Peyer's patch (tissue), 4 donors: ENCODE data around the gene PTPRA. TPM values are rescaled to one million over a fixed set of nuclear protein-coding genes. Genes with fewer than 3 reads are reported as not detected.

Source experiments
- DNase-seq, 3 donors: peaks; one replicate each; pipeline ENCODE4 v3.0.0-alpha.2; 2017 to 2019
- H3K27ac ChIP-seq, 4 donors: fragments of 200-600 bp; sonication (generic); one replicate each; pipeline ENCODE4 v1.5.1; 2016 to 2019
- H3K27me3 ChIP-seq, 2 donors: fragments of 200-600 bp; sonication (generic); one replicate each; pipeline ENCODE4 v1.5.1; 2019
- H3K36me3 ChIP-seq, 3 donors: fragments of 200-600 bp; sonication (generic); one replicate each; pipeline ENCODE4 v1.5.1; 2016 to 2019
- H3K4me1 ChIP-seq, 4 donors: fragments of 200-600 bp; sonication (generic); one replicate each; pipeline ENCODE4 v1.5.1; 2016 to 2019
- H3K4me3 ChIP-seq, 4 donors: fragments of 200-600 bp; sonication (generic); 1 replicate in 3 of 4; 2 replicates in 1 of 4; pipeline ENCODE4 v1.5.1; 2016 to 2019; ENCODE audit warnings: mild to moderate bottlenecking in 1 of 4
- H3K9me3 ChIP-seq, 4 donors: fragments of 200-600 bp; sonication (generic); one replicate each; pipeline ENCODE4 v1.5.1; 2016 to 2019; ENCODE audit warnings: mild to moderate bottlenecking in 1 of 4
- CTCF ChIP-seq, 6 experiments: fragments of 450-650 bp in 4 of 6; fragments of 200-600 bp in 2 of 6; sonication (generic) in 1 of 6; IDR thresholded peaks; one replicate each; pipeline ENCODE4 v1.5.1; 2017 to 2019; ENCODE audit warnings: antibody characterized with exemption in 6 of 6, mild to moderate bottlenecking in 3 of 6, moderate library complexity in 1 of 6
- POLR2A ChIP-seq, 2 donors: fragments of 450-650 bp; IDR thresholded peaks; one replicate each; pipeline ENCODE4 v1.5.1; 2017; ENCODE audit warnings: antibody characterized with exemption in 2 of 2, mild to moderate bottlenecking in 2 of 2, moderate library complexity in 2 of 2
- total RNA-seq, 4 donors: library from RNA; depleted of rRNA; stranded (reverse); fragments of >200 nt; gene quantifications; one replicate each; pipeline ENCODE4 v1.1.0, GENCODE V29; 2016

PTPRA gene
- total RNA-seq, 4 donors from 2014 or later, result 22.8 to 52.8 (median 36.5) TPM

GRCh38 chr20:2859330-2860121, 13.8 kb upstream of the PTPRA start:
- no peak overlapping the region for H3K27ac ChIP-seq
- no peaks in the 10 kb centered on the region for H3K27me3 ChIP-seq
- H3K36me3 ChIP-seq, result peaks cover 0 to 42% (median 0%) of the 10 kb centered on the region in 3 donors
- H3K4me1 ChIP-seq, result no peaks in the 10 kb centered on the region
- no peak for DNase-seq
- H3K9me3 ChIP-seq, result no peaks in the 10 kb centered on the region
- H3K4me3 ChIP-seq, result no peak overlapping the region
- no peak for TF ChIP-seq POLR2A (IDR thresholded peaks at IDR 0.05)
- TF ChIP-seq CTCF (IDR thresholded peaks at IDR 0.05), result no peak

- Histone ChIP-seq H3K9me3 (no peaks in the 10 kb centered on the region), H3K27ac (no peak overlapping the region), H3K27me3 (no peaks in the 10 kb centered on the region), H3K4me1 (no peaks in the 10 kb centered on the region), H3K36me3 (peaks cover 0 to 63% (median 0%) of the 10 kb centered on the region in 3 donors), H3K4me3 (no peak overlapping the region)
- no peak for DNase-seq
- TF ChIP-seq CTCF (IDR thresholded peaks at IDR 0.05), result no peak
- no peak for TF ChIP-seq POLR2A (IDR thresholded peaks at IDR 0.05)
These were observed 8.7 kb upstream of the PTPRA start for GRCh38 chr20:2864626-2865025.

GRCh38 chr20:2865101-2865500, 8.2 kb upstream of the PTPRA start:
- Histone ChIP-seq H3K27me3 (no peaks in the 10 kb centered on the region), H3K4me3 (no peak overlapping the region), H3K4me1 (no peaks in the 10 kb centered on the region), H3K36me3 (peaks cover 0 to 63% (median 0%) of the 10 kb centered on the region in 3 donors), H3K9me3 (no peaks in the 10 kb centered on the region), H3K27ac (no peak overlapping the region)
- no peak for DNase-seq
- TF ChIP-seq CTCF (IDR thresholded peaks at IDR 0.05), result no peak
- TF ChIP-seq POLR2A (IDR thresholded peaks at IDR 0.05), result no peak

- Histone ChIP-seq H3K27me3 (no peaks in the 10 kb centered on the region), H3K27ac (no peak overlapping the region), H3K4me1 (no peaks in the 10 kb centered on the region), H3K9me3 (no peaks in the 10 kb centered on the region), H3K4me3 (no peak overlapping the region), H3K36me3 (peaks cover 0 to 59% (median 0%) of the 10 kb centered on the region in 3 donors)
- TF ChIP-seq POLR2A (IDR thresholded peaks at IDR 0.05) (no peak), CTCF (IDR thresholded peaks at IDR 0.05) (no peak)
- DNase-seq, result no peak
These were observed 7.7 kb upstream of the PTPRA start for GRCh38 chr20:2865630-2866029.

- peaks cover 0 to 53% (median 0%) of the 10 kb centered on the region in 3 donors for H3K36me3 ChIP-seq
These were observed 7.0 kb upstream of the PTPRA start for GRCh38 chr20:2866236-2866635.

More at GRCh38 chr20:2866236-2866635, 7.0 kb upstream of the PTPRA start:
- Histone ChIP-seq H3K27me3 (no peaks in the 10 kb centered on the region), H3K4me1 (no peaks in the 10 kb centered on the region), H3K9me3 (no peaks in the 10 kb centered on the region), H3K4me3 (no peak overlapping the region), H3K27ac (no peak overlapping the region)
- DNase-seq, result no peak
- TF ChIP-seq CTCF (IDR thresholded peaks at IDR 0.05), result no peak
- no peak for TF ChIP-seq POLR2A (IDR thresholded peaks at IDR 0.05)
